A549 (cell line): Measurements from ENCODE around the gene C4orf46.
"Not testable (repeated sequence)": the region's sequence is repeated elsewhere in the genome, so short reads cannot be mapped to it uniquely, and the experiment has no call there.

Experiments used
- CTCF ChIP-seq: fragments of >200 bp; sonication (Bioruptor Twin); formaldehyde crosslinking; IDR thresholded peaks from 3 replicates; pipeline ENCODE4 v1.5.1; 2016
- EHMT2 ChIP-seq: fragments of 200-600 bp; sonication (generic); IDR thresholded peaks from 2 replicates; pipeline ENCODE4 v1.6.1; 2016; ENCODE audit warnings: antibody characterized with exemption, low read depth, mild to moderate bottlenecking, moderate library complexity
- EP300 ChIP-seq, 2 experiments: fragments of >200 bp; sonication (Bioruptor Twin); formaldehyde crosslinking; IDR thresholded peaks; 2 replicates in 1 of 2; 3 replicates in 1 of 2; pipeline ENCODE4 v1.6.1; 2016 to 2017
- MAX ChIP-seq: IDR thresholded peaks from 2 replicates; pipeline ENCODE4 v1.6.1; 2012
- MYC ChIP-seq: IDR thresholded peaks from 2 replicates; pipeline ENCODE4 v1.6.1; 2012; ENCODE audit warnings: mild to moderate bottlenecking, inconsistent platforms, low read length, improper control_type of control experiment, borderline replicate concordance
- NFE2L2 ChIP-seq: fragments of 150-350 bp; conservative IDR thresholded peaks from 2 replicates; pipeline ENCODE4 v1.6.1; 2014; ENCODE audit warnings: low read length
- POLR2A ChIP-seq: IDR thresholded peaks from 2 replicates; pipeline ENCODE4 v1.6.1; 2012; ENCODE audit warnings: mild to moderate bottlenecking, low read length
- POLR2AphosphoS2 ChIP-seq: conservative IDR thresholded peaks from 2 replicates; pipeline ENCODE4 v1.6.1; 2012; ENCODE audit warnings: low read length, improper control_type of control experiment, inconsistent platforms
- USF2 ChIP-seq: fragments of 450-650 bp; IDR thresholded peaks from 2 replicates; pipeline ENCODE4 v1.6.1; 2014; ENCODE audit warnings: antibody characterized with exemption

GRCh38 chr4:158663255-158663654 is 8.4 kb downstream of the C4orf46 start:
- TF ChIP-seq CTCF; MYC; USF2; POLR2A; POLR2AphosphoS2; NFE2L2; MAX; EHMT2; EP300 (IDR thresholded peaks at IDR 0.05): not testable (repeated sequence)
